OCI-LY7 (cell line): ENCODE measurements around the gene ANKDD1B.

Experiments
- CTCF ChIP-seq: fragments of 200-600 bp; sonication (generic); conservative IDR thresholded peaks from 2 replicates; pipeline ENCODE4 v1.5.1; 2014; ENCODE audit warnings: mild to moderate bottlenecking, antibody characterized with exemption, low read length, moderate library complexity, mixed read lengths
- EZH2phosphoT487 ChIP-seq: fragments of 200-600 bp; sonication (generic); IDR thresholded peaks from 2 replicates; pipeline ENCODE4 v1.6.1; 2018; ENCODE audit warnings: low read depth, borderline replicate concordance, mild to moderate bottlenecking, mixed run types, antibody characterized with exemption, low read length, moderate library complexity, mixed read lengths

GRCh38 chr5:75654693-75655295, 43.5 kb downstream of the ANKDD1B start:
- TF ChIP-seq CTCF (no peak), EZH2phosphoT487 (no peak)
